LNCaP clone FGC (cell line): ENCODE results near the gene ACACA.

ENCODE experiments used
- DNase-seq: peaks from one replicate; pipeline ENCODE4 v3.0.0-alpha.2; 2011; ENCODE audit warnings: low read depth
- H3K4me3 ChIP-seq: 2 replicates; pipeline ENCODE4 v1.5.1; 2011; ENCODE audit warnings: mild to moderate bottlenecking, low read depth, low read length, control low read depth
- TF ChIP-seq, protein P1 (sequence below): IDR thresholded peaks from 2 replicates; pipeline ENCODE4 v1.5.1; 2012; ENCODE audit warnings: mild to moderate bottlenecking; ENCODE audit not compliant: control insufficient read depth, insufficient read depth; ENCODE audit errors: extremely low read depth

The ACACA gene

GRCh38 chr17:37121616-37122015, 285.0 kb downstream of the ACACA start:
- DNase-seq: no peak
- H3K4me3 ChIP-seq: no peak overlapping the region
- TF ChIP-seq, protein P1, sequence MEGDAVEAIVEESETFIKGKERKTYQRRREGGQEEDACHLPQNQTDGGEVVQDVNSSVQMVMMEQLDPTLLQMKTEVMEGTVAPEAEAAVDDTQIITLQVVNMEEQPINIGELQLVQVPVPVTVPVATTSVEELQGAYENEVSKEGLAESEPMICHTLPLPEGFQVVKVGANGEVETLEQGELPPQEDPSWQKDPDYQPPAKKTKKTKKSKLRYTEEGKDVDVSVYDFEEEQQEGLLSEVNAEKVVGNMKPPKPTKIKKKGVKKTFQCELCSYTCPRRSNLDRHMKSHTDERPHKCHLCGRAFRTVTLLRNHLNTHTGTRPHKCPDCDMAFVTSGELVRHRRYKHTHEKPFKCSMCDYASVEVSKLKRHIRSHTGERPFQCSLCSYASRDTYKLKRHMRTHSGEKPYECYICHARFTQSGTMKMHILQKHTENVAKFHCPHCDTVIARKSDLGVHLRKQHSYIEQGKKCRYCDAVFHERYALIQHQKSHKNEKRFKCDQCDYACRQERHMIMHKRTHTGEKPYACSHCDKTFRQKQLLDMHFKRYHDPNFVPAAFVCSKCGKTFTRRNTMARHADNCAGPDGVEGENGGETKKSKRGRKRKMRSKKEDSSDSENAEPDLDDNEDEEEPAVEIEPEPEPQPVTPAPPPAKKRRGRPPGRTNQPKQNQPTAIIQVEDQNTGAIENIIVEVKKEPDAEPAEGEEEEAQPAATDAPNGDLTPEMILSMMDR: no peak

GRCh38 chr17:37118366-37119137, 288.1 kb downstream of the ACACA start:
- H3K4me3 ChIP-seq: no peak overlapping the region
- TF ChIP-seq, protein P1: no peak
- no peak for DNase-seq

DNA sequence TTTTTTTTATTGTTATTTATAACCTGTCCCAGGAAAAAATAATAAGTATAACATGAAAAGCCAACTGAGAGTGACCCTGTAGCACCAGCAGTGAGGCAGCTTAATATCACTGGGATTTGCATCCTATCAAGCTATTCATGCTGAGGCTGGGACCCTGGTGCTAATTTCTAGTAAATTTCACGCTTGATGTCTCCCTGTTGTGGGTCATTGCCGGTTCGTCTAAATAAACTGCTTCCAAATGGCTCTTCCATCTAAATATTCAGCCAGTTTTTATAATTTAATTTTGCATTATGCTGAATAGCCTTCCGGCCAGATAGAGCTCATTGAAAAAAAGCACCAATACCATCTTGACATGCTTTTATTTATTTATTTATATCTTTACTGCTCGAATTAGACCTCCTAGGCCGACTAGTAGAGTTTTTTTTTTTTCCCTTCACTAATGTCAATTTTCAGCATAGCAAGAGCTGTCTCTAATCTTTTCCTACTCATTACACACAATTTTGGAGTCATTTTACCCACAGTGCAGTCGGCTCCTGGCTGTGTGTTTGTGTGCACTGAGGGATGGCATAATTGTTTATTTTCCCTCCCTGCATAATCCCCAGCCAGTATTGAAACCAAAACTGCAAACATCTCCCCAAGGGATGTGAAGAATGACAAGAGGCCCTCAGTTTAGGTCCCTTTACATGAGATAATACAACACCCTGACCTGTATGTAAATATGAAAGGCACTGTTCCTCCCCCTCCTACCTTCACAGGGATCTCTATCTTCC, 289.1 kb downstream of the ACACA start:
- TF ChIP-seq, protein P1: no peak
- no peak for DNase-seq
- H3K4me3 ChIP-seq: no peak overlapping the region

DNA sequence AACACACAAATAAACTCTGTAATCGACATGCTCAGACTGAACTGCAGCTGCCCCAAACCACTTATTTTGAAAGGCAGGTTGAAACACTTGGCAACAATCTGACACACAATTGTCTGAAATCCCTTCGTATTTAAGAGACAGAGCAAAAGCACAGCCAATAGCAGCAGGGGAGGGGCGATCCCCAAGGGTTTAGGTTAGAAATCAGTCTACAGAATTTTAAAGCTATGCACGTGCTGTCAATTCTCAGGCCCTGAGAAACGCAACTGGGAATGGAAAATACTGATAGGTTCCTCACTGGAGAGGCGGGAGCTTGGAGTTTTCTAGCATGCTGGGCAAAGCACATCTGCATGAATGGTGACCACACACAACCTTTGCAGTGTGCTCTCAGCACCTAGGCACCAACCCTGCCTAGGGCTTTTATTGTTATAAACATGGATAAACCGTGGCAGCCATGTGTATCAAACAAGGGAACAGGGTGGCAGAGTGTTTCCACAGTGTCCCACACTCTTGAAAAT, 289.9 kb downstream of the ACACA start:
- DNase-seq: no peak
- H3K4me3 ChIP-seq: no peak overlapping the region
- TF ChIP-seq, protein P1: no peak

- H3K4me3 ChIP-seq: no peak overlapping the region
- TF ChIP-seq, protein P1: no peak
- DNase-seq: no peak
These were observed 295.3 kb downstream of the ACACA start for GRCh38 chr17:37111329-37111728.

DNA sequence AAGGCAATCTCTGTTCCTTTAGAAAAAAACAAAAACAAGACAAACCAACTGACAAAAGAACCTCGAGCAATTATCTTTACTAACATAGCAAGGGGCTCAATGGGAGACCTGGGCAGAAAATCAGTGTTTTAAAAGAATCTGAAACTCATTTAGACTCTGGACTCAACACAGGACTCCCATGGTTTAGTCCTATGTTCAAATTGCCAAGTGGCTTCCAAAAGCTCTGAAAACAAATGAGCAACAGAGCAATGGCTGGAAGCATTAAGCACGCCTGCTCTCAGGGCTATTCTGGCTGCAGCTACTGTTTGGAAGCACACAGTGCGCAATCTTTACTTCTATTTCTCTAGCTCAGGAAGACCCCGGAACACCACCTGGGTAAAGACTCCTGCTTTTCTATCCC, 295.9 kb downstream of the ACACA start:
- no peak overlapping the region for H3K4me3 ChIP-seq
- TF ChIP-seq, protein P1: no peak
- no peak for DNase-seq
